Hematopoietic multipotent progenitor cell treated with erythropoietin and hydrocortisone succinate and interleukin-3 and kit ligand, for 4 days (in vitro differentiated cells): ENCODE measurements around the gene SLC66A1.

Source experiments
- DNase-seq: peaks from one replicate; pipeline ENCODE4 v3.0.0-alpha.2; 2015

The SLC66A1 gene

DNA sequence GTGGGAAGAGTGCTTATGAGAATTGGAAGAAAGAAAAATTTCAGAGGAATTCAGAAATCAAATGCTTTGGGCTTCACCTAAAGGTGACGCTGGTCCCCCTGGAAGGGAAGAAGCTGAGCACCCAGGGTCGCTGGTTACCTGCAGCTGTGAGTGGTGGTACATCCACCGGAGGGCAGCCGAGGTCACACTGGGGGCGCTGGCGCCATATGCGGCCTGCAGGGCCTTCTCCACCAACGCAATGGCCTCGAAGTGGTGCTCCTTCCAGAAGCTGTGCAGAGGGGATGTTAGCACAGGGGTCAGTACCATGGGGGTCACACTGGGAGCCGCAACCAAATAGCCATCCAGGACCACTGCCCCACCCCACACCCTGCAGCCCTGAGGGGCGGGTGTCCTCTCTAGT, 6.2 kb upstream of the SLC66A1 start:
- DNase-seq = no peak

GRCh38 chr1:19306941-19307340, 5.2 kb upstream of the SLC66A1 start:
- no peak for DNase-seq

GRCh38 chr1:19307794-19308508, 4.2 kb upstream of the SLC66A1 start:
- DNase-seq = no peak

- DNase-seq = no peak
Observed at GRCh38 chr1:19308509-19308907, 3.6 kb upstream of the SLC66A1 start.

DNA sequence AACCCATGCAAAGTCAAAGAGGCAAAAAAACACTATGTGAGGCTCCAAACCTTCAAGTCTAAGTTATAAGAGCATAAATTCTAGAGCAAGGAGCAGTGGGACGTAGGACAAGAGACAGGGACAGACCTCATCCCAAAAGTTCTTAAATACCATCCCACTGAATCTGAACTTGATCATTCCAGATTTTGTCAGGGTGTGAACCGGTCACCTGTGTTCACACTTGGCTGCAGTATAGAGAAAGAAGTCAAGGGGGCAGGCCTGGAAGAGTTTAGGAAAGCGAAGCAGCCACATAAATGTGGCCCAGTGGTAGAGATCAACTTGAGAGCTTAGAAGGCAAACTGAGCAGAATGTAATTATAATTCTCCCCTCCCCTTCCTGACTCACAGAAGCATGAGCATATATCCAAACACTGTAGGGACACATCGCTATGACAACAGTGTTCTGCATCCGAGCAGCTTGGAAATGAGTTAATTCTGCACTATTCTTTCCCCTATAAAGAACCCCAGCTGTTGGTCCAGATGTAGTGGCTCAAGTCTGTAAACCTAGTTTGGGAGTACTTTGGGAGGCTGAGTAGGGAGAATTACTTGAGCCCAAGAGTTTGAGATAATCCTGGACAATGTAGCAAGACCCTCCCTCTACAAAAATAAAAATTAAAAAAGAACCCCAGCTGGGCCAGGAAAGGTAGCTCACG, 2.9 kb upstream of the SLC66A1 start:
- DNase-seq = no peak

DNA sequence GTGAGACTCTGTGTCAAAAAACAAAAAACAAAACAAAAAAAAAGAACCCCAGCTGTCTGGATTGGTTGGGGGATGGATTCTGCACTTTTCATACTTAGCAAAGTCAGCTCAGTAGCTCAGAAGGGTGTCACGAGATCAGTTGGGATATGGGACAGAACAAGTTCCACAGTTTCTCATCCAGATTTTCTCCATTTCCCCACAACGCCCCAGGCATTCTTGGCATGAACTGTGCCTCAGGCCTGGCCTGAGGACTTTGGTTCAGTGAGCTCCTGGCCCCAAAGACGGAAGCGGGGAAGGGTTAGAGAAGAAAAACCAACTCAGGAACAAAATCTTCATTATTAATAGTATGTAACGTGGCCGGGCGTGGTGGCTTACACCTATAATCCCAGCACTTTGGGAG, 2.1 kb upstream of the SLC66A1 start:
- no peak for DNase-seq

- DNase-seq = peak; percentile 18
Observed at GRCh38 chr1:19310720-19311502, 1.2 kb upstream of the SLC66A1 start.

DNA sequence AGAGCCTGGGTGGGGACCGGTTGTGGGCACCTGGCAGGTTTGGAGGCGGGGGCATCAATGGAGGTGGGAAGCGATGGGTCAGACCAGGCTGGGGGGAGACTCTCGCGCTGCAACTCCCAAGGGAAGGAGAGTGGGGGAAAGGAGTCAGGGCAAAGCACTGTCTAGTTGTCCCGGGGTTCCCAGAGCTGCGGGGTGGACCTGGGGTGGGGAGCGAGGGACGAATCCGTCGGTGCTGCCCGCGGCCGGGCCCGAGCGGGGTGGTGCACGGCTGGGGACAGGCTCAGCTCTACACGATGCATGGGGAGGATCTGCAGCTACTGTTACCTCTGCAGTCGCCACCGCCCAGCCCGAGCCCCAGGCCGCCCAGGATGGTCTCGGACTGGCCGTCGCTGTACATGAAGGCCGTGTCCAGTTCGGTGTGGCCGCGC, 609 bp upstream of the SLC66A1 start:
- peak; percentile 33 for DNase-seq

GRCh38 chr1:19312782-19313635, 883 bp downstream of the SLC66A1 start:
- DNase-seq = peak; percentile 79

DNA sequence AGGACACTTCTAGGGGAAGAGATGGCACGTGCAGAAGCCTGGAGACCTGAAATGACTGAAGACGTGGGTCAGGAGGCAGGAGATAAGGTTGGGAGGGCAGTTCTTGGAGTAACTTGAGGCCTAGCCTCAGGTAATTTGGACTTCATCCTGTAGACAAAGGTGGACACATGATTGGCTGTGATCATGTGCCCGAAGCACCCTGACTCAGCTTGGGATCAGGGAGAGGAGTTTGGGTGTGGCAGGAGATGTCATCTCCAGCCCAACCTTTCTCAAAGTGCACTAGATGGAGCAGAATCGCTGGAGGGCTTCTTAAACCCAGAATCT, 1.5 kb downstream of the SLC66A1 start:
- DNase-seq = peak; percentile 13

- DNase-seq = no peak
Observed at GRCh38 chr1:19313961-19314882, 2.1 kb downstream of the SLC66A1 start.

- DNase-seq = peak; percentile 81
Observed at GRCh38 chr1:19315378-19316198, 3.5 kb downstream of the SLC66A1 start.

DNA sequence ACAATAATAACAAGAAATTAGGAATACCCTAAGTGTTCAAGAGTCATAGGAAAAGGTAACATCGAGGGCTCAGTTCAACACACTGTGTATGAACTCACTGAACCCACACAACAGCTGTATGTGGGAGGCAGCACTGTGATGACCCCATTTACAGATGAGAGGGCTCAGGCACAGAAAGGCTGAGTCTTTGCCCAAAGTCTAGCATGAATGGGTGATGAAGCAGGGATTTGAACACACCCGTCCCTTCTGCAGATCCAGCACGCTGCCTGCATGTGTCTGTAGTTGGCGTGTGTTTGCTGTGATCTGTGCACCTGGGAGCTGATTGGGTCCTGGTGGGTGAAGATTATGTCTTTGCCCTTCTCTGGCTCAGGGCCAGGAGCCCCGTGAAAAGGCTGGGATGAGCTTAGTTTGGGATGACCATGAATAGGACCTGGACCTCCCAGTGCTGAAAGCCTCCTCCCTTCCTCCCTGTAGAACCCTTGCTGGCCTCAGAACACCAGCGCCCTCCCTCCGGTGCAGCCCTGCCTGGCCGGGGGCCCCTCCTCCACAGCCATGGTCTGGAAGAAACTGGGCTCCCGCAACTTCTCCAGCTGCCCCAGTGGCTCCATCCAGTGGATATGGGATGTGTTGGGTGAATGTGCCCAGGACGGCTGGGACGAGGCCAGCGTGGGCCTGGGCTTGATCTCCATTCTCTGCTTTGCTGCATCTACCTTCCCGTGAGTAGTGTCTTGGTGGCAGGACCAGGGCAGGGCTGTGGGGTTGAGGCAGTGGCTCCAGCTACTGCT, 5.2 kb downstream of the SLC66A1 start:
- no peak for DNase-seq

- no peak for DNase-seq
Observed at GRCh38 chr1:19319196-19319595, 7.1 kb downstream of the SLC66A1 start.

DNA sequence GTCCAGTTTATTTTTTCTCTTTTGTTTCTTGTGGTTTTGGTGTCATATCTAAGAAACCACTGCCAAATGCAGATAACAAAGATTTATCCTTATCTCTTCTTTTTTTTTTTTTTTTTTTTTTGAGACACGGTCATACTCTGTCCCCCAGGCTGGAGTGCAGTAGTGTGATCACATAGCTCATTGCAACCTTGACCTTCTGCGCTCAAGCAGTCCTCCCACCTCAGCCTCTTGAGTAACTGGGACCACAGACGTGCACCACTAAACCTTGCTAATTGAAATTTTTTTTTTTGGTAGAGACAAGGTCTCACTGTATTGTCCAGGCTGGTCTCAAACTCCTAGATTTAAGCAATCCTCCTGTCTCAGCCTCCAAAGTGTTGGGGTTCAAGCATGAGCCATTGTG, 8.9 kb downstream of the SLC66A1 start:
- DNase-seq = peak; percentile 16

GRCh38 chr1:19322481-19322880, 10.4 kb downstream of the SLC66A1 start:
- no peak for DNase-seq

- DNase-seq = no peak
Observed at GRCh38 chr1:19323987-19324664, 12.0 kb downstream of the SLC66A1 start.

GRCh38 chr1:19324665-19324990, 12.5 kb downstream of the SLC66A1 start:
- DNase-seq = no peak

DNA sequence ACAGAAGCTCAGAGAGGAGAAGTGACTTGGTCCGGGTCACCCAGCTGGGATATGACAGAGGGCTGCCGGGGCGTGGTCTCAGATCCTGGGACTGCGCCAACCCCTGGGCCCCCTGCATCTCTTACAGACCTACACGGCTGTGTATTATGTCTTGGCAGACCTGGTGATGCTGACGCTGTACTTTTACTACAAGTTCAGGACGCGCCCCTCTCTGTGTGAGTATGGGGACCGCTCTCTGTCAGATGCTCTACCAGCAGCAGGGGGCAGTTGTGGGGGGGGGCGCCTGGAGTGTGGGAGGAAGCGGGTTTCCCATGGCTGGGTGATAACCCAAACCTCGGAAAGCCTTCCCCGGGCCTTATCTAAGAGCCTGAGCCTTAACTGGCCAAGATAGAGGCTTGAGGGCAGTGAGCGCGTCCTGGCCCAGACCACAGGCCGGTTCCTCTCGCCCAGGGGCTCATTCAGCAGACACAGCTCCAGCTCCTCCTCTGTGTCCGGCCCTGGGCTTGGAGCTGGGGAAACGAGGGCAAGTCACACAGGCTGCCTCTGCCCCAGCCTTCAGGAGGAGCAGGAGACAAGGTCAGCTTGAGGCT, 13.3 kb downstream of the SLC66A1 start:
- peak; percentile 90 for DNase-seq
